HG02852 (cell line): Measurements from ENCODE around the gene PAX6.

Experiments used
- ATAC-seq: cut with Tn5 transposase; IDR thresholded peaks from one replicate; pipeline ENCODE4 v1.9.1; 2021; ENCODE audit warnings: mild to moderate bottlenecking, moderate library complexity; ENCODE audit not compliant: unreplicated experiment

Gene PAX6

DNA sequence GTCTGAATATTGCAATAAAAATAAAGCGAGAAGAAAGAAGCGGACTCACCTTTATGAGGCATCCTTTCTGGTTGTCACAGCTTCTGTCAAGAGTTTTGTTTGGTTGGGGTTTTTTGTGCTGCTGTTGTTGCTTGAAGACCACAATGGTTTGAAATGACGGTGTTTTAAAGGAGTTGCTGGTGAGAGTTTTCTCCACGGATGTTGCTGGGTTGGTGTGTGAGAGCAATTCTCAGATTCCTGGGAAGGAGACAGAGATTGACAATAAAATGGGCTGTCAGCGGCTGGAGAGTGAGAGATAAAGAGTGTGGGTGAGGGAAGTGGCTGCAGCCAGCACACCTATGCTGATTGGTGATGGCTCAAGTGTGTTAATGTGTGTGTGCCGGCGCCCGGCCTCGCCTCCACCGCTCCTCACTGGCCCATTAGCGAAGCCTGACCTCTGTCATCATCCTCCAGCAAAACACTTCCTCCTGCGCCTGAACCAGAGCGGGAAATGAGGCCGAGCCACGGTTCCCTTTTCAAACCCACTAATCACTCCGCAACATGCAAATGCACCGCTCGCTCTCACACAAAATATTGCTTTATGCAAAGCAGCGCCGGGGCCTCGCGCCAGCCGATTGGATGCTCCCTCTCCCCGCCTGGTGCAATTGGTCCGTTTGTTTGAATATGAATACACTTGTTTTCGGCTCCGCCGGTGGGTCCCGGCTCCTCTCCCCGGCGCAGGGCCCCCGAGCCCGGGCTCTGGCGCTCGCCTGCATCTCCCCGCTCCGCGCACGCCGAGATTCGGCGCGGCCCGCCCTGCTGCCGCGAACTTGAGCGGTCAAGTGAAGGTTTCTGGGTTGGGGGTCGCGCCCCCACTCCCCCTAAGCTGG, at the start of gene PAX6:
Gene PAX6, minus strand, starts transcription at position 544 of the 869 bp plus-strand sequence. CDS start 4,911 bp downstream, outside the sequence.
- peak; percentile 66 for ATAC-seq

DNA sequence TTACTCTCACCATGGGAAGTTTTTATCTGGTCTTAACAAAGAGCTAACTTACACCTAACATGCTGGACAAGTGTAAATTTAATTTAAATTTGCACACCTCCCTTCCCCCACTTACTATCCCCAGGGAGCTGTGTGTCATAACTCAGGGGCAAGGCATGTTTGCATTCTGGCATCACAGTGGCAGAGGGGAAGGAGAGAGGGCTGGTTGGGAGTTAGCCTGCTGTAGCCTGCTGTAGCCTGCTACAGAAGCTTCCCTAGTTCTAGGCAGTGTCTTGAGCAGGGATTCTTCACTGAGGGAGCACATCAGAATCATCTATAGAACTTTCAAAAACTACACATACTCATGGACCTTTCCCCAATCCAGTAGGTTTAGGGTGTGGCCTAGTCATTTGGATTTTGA, 49.3 kb upstream of the PAX6 start:
- no peak for ATAC-seq

DNA sequence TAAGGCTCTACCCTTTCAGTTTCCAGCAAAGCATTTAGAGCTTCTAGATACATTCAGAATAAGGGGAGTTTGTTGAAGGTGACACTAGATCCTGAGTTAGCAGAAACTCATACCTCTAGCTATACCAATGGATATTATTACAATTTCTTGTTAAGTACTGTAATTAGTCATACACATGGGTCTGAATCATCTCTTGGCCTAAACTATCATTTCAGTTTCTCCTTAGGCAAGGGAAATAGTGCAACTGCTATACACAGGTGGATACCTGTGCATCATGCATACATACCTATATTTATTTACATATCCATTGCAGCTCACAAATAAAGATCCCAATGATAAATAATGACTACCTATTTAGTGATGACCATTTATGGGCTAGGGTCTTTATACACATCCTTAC, 45.1 kb upstream of the PAX6 start:
- ATAC-seq, result no peak

DNA sequence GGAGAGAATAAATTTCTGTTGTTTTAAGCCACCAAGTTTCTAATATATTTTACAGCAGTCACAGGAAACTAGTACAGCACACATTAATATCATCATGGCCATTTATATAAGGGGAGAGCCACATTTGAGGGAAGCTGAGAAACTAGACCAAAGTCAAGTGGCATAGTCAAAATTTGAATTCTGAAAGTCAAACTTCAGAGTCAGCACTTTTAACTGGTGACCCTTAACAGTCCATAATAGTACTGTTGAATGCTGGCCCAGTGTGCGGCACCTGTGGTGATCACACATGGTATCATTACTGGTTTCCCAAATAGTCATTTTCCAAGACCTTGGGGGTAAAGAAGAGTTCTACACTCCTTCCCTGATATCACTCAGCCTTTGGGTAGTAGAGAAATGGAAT, 44.3 kb upstream of the PAX6 start:
- no peak for ATAC-seq

DNA sequence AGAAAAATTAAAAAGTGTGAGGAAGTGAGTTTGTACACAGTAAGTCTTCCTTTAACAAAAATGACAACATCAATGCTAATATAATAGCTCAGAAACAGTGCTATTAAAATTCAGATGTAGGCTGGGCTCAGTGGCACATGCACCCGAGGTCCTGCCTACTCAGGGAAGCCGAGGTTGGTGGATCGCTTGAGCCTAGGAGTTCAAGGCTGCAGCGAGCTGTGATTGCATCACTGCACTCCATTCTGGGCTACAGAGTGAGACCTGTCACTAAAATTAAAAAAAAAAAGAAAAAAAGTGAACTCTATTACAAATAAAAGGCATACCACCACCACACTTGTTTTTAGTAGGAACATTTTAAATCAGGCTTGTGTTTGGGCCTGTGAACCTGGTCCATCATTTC, 39.2 kb upstream of the PAX6 start:
- no peak for ATAC-seq

DNA sequence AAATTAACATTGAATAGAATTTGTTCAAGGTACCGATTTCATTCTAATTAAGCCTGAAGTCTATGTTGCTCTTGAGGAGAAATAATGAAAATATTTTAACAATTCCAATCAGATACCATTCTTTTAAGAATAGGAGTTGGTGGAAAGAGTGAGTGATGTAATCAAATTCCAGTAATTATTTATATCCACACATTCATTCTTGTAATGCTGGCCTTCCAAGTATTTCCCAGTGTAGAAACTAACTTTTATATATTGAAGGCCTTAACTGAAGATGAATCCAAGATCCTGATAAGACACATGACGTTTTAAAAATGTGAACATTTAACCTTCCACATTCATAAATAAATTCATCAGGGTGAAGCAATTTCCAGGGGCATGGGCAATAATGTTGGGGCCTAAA, 36.6 kb upstream of the PAX6 start:
- ATAC-seq, result no peak

DNA sequence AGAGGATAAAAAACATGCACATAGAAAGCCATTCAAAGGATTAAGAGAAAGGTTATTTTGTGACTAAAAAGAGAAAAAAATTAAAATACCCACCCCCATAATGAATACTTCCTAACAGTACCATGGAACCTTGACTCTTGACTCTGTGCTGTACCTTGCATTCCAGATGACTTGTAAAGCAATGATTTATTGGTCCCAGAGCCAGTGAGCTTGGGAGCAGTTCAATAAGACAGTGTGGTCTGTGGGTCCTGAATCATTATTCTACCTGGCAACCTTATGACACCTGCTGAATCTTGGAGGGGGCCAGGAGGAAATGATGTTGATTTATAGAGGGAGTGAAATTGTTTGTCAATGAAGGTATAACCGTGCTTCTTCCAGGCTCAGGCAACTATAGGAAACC, 34.2 kb upstream of the PAX6 start:
- ATAC-seq, result no peak

DNA sequence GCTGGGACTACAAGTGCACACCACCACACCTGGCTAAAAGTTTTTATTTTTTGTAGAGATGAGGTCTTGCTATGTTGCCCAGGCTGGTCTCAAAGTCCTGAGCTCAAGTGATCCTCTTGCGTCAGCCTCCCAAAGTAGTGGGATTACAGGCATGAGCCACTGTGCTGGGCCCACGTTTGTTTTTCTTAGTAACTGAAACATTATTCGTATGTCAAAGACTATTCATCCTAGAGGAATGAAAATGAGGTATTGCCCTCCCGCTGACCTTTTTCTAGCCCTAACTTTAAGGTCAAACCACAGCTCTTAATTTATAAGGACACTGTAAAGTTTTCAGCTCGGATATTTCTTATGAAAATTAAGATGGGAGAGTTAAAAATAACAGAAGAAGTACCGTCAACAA, 33.2 kb upstream of the PAX6 start:
- ATAC-seq, result no peak

DNA sequence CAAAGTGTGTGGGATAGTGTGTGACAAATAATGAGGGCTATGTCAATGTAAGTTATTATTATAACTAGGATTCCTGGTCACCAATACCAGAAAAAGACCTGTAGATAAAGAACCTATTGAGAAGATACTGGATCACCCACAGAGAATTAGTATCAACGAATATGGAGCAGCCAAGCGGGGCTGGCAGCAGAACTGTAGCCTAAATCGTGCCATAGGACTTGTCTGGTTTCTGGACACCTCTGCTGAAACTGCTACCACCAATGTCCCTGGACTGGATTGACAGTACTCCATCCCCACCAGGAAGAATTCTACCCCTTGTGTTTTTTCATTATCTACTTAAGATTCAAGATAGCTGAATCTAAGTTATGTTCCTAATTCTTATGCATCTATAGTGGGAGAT, 30.3 kb upstream of the PAX6 start:
- no peak for ATAC-seq

DNA sequence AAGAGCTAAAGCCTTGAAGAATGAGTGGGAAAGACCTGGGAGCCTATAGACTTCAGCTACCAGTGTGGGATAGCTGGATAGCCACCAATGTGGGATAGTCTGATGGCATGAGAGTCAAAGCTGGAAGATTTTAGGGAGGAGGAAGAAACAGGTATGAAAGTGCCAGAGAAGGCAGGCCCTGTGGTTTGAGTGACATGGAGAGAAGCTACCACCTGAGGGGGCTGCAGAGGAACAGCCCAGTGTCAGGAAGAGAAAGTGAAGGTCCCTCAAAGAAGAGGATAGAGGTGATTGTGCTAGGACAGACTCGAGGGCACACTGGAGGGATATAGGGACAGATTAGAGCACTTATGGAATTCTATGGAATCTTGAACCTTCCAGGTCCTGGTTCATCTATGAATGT, 23.1 kb upstream of the PAX6 start:
- no peak for ATAC-seq

DNA sequence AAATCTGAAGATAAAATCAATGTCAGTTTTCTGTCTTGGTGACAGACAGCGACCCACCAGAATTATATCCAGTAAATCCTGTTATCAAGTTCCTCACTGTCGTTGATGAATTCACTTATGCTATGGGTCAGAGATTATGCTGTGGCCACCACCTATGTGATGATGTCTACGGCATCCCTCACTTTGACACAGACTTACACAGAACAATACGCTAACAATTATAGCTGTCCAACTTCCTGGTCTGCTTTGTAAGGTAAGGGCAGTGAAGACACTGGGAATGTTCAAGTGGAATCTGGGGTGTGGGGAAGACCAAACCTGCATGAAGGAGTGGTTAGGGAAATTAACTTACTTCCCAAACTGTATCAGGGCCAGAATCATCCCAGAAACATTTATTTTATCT, 19.3 kb upstream of the PAX6 start:
- no peak for ATAC-seq

DNA sequence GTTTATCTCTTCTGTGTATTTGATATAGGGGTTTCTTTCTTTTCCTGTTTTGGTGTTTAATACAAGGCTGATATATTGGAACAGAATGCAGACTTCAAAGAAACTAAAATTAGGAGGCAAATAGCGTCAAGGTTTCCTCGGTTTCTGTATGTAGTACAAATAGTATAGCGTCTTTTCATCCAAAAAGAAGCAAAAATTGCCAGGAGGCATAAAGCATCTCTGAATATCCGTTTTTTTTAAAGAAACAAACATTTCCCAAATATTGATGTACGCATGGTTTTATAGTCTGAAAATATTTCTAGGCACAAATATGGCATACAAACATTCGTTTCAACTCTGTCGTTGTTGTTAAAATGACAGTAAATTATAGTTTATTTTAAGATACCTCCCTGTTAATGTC, 17.1 kb upstream of the PAX6 start:
- no peak for ATAC-seq

DNA sequence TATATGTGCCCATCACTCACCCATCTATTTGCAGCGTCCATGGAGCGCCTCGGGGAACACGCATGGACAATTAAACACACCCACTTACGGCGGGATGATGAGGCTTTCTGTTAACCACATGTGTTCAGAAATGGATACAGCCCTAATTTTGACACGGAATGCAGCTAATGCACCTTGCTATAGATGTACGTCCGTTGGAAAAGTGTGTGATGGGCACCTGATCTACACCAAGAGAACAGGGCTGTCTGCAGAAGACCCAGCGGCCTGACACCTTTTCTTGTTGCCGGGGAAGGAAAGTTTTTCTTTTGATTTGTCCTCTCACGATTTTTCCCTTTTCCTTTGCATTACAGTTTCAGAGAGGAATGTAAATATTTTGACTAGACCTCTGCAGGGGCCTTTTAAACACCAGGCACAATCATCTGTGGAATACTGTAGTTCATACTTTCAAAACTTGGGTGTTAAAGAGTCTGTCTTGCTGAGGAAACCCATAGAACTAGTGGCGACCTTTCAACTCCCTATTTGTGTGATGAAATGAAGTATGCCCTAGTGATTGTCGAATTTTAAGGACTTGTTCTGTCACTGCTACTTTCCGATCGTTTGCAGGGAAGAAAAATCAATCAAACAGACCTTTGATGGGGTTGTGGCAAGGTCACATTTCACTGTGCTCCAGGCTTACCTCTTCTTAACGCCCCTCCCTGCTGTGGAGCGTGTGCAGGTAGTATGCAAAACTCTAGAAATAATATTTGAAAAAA, 16.5 kb upstream of the PAX6 start:
- ATAC-seq, result no peak

DNA sequence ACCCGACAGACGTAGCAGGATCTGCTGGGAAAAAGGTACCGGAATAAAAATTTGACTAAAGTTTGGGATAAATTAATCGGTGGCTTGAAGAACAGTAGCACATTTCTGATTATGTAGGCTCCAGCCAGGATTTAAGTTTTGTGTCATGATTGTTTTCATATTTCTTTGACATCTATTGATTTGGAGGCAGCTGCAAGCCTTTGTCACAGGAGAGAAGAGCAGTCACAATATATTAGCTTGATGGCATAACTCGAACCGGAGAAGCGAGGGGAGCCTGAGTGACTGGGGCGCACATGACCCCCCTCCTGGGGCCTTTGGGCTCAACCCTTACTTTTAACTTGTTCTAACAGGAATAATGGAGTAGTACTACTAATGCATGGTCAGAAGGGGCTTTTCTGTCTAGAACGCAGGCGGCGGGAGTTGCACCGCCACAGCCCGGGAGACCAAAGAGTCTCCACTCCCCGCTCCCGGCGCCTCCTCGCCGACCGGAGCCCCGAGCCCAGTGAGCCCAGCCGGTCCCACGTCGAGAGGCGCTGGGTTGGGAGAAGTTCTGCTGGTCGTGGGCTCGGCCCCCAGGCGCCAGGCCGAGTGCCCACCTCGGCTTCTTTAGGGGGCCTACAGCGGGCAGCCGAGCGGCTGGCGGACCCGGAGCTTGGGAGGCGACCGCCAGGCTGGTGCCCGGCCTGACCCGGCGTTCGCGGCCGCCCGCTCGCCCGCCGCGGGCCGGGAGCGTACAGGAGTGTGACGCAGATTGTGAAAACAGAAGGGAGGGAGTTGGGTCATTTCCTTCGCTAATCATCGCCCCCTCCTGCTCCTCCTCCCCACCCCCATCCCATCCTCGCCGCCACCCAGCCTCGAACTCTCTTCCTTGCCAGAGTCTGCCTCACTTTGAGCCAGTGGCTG, 15.7 kb upstream of the PAX6 start:
- no peak for ATAC-seq

DNA sequence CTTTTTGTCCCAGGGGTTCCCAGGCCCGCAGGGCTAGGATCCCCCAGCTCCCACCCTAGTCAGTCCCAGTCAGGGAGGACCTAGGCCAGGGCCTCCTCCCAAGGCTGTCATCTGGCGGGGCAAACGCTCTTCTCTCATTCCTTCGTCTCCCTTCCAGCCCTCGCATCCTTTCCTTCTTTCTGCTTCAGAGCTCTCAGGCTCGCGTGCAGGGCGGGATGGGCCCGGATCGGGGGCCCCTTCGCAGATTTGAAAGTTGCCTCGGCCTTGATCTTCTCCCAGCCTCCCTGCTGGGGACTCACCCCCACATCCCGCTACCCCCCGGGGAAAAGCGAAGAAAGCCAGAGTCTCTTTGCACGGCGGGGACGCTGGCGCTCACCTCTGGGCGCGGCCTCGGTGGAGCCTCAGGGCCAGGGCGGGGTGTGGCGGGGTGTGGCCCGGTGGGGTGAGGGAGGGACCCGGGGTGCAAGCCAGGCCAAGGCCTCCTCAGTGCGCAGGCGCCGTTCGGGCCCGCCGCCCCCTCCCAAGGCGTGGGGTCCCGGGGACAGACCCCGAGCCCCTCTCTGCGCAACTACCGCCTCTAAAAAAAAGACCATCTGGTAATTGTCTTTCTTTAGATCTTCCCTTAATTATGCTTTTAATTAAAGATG, 14.8 kb upstream of the PAX6 start:
- ATAC-seq, result no peak

DNA sequence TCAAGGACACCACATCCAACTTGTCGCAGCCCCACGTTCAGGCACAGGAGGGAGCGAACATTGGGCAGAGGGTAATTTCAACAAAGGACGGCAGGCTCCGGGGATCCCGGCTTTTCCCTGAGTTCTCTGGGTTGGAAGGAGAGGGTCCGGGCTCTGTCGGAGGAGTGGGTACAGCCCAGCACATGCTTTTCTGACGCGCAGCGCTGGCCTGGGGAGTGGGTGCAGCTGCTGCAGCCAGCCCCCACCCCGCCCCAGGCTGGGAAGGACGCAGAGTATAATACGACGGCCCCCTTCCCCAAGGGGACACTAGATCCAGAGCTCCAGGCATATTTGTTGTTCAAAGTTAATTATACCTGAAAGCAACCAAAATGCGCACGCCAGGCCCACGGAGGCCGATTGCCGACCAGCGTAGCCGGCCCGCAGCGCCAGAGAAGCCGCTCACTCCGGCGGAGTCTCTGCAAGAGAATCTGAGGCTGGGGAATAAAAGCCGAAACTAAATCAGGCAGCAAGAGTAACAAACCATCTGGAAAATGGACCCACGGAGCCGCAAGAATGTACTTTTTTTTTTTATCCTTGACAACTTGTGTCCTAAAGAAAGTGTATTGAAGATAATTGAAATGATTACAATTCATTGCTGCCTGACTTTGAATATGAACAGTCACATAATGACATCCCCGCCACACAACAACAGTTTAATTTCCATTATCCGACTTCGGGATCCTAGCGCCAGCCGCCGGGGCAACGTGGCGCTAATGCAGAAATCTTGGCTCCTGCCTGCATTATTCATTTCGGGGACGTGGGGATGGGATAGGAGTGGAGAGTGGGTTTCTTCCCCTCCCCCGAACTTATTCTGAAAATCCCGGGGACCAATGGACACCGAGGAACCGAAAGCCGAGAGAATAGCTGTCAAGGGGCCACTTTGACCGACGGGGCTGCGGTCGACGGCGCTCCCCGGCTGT, 14.0 kb upstream of the PAX6 start:
- ATAC-seq, result no peak

DNA sequence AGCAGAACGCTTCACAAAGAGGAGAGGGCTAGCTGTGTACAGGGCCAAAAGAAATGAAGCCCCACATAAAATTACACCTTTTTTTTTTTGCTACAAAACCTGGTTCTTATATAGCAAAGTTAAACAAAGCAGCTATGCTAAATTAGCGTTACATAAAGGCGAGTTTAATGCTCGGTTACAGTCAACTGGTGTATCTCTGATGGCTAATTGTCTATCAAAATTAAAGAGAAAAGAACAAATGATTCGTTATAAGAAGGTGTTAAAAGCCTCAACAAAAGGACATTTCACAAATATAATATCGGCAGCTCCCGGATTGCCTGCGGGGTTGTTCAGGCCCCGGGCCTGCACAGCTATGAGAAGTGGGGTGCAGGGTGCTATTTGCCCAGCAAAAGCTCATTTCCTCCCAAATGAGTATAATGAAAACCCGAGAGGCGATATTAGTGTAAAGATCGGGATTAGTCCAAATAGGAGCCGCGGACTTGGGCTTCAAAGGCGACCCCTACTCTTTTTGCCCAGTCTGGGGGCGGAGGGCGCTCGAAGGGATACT, 13.3 kb upstream of the PAX6 start:
- ATAC-seq, result no peak

DNA sequence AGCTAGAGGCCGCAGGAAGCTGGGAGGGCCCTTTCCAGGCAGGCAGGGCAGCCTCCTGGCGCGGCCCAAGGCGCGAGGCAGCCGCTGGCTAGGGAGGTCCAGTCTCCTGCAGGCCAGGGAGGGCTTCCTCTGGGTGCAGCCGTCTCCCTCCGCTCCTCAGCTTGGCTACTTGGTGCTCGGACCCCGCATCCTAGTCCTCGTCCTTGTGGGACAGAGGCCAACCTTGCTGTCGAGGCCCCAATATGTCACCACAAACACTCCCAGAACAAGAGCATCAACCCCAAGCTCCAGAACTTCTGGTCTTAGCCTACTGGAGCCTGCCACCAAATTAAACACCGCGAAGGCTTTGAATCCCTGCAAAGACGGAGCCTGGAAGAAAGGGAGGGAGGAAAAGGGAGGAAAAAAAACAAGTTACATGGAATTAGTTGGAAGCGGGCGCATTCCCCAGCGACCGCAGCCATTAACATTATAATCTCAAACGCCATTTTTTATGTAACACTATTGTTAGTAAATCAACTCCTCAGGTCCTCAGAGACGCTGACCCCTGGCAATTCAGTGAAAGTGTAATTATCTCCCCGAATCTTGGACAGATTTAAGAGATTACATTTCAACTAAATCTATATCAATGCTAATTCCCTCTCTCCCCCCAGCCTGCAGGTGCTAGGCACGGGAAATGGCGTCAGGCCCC, 12.7 kb upstream of the PAX6 start:
- ATAC-seq, result no peak
